Stimulated activated CD4-positive, alpha-beta T cell treated with anti-CD3 and anti-CD28 coated beads, TNF-alpha, amount 100 ng/mL, for 4 hours (primary cell): ENCODE data around the gene WNT7A.

Experiments used
- DNase-seq, 3 experiments: peaks; one replicate each; pipeline ENCODE4 v3.0.0-alpha.2; 2020; ENCODE audit warnings: low read depth in 3 of 3

Gene WNT7A

DNA sequence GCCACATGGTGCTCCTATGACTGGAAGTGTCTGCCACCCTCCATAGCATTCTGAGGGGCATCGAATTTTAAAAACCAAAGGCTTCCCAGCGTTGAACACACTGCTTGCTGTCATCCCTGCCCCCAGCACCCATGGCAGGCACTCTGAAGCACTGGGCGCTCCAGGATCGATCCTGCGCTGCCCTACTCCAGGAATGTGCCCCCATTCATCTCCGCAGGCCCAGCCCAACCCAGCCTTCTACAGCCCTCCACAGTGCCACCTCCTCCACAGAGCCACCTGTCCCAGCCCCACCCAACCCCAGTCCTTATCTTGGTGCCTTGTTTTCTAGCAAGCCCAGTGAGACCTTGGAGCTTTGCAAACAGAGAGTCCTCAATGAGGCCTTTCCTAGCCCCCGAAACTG is 52.2 kb downstream of the WNT7A start:
- DNase-seq: no peak

DNA sequence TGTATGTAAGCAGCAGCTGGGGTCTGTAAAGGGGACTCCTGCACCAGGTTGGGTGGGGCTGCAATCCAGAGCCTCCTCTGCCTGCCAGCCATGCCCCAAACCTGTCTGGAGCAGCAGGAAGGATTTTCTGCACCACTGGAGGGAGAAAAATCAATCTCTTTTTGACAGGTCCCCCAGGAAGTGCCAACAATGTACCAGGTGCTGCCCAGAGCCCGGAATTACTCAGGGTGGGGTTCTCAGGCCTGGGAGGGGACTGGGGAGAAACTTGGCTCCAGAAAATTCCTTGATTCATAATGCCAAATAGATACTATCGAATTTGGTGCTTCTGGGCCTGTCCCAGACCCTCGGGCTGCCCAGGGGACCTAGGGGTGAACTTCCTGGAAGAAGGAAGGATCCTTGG is 52.6 kb downstream of the WNT7A start:
- no peak for DNase-seq

- no peak for DNase-seq
These were observed 53.2 kb downstream of the WNT7A start for GRCh38 chr3:13826672-13827071.

- no peak for DNase-seq
These were observed 54.0 kb downstream of the WNT7A start for GRCh38 chr3:13825821-13826220.

GRCh38 chr3:13825311-13825579 is 54.6 kb downstream of the WNT7A start:
- DNase-seq: no peak

- no peak for DNase-seq
These were observed 55.2 kb downstream of the WNT7A start for GRCh38 chr3:13824521-13825310.

GRCh38 chr3:13823692-13824091 is 56.2 kb downstream of the WNT7A start:
- DNase-seq: no peak

DNA sequence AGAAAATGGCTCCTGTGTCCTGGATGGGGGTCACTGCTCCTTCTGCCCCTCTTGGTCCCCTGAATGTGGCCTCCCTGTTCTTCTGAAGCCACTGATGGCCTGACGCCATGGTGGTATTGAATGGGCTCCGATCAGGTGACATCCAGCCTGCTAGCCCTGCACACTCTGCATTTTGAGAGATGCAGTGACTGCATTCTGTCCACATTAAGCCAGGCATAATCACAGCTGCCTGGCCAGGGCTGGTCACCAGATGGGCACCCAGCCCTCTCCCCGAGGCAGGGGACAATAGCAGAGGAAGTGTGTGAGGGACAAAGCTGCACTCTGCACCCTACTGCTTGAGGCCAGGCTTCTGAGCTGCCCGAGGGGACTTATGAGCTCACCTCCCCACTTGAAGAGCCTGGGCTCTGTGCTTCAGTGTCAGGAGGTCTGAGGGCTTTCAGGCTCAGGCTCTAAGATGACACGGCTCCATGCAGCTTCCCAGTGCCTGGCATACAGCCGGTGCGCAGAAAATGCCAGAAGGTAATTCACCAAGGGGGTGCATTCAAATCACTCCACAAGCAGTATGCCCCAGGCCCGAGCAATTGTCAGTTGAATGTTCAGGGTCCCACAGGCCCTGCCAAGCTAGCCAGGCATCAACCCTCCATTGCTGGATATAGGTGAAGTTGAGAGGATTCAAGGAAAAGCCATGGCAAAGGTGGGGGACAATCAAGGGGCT is 56.8 kb downstream of the WNT7A start:
- DNase-seq: no peak

GRCh38 chr3:13822042-13822441 is 57.8 kb downstream of the WNT7A start:
- no peak for DNase-seq

DNA sequence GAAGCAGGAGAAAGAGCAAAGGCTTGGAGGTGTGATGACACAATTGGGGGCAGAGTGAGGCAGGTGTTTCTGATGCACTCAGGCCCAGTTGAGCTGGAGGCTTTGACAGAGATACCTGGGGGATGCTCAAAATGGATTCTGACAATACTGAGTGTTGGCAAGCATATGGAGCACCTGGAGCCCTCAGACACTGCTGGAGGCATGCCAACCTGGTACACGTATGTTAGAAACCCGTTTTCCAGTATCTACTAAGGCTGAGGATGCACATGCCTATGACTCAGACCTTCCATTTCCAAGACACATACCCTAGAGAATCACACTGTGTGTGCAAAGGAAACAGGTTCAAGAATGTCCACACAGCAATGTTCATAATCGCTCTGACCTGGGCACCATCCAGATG is 58.7 kb downstream of the WNT7A start:
- DNase-seq: no peak

DNA sequence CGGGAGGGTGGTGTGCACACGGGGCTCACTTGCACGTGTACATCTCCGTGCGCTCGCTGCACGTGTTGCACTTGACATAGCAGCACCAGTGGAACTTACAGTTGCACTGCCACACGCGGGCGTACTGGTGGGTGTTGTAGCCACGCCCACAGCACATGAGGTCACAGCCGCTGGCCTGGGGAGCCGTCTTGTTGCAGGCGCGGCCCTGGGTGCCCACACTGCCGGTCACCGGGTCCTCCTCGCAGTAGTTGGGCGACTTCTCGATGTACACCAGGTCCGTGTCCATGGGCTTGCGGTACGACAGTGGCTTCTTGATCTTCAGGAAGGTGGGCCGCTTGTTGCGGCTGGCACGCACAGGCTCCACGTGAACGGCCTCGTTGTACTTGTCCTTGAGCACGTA is 61.0 kb downstream of the WNT7A start:
- no peak for DNase-seq

DNA sequence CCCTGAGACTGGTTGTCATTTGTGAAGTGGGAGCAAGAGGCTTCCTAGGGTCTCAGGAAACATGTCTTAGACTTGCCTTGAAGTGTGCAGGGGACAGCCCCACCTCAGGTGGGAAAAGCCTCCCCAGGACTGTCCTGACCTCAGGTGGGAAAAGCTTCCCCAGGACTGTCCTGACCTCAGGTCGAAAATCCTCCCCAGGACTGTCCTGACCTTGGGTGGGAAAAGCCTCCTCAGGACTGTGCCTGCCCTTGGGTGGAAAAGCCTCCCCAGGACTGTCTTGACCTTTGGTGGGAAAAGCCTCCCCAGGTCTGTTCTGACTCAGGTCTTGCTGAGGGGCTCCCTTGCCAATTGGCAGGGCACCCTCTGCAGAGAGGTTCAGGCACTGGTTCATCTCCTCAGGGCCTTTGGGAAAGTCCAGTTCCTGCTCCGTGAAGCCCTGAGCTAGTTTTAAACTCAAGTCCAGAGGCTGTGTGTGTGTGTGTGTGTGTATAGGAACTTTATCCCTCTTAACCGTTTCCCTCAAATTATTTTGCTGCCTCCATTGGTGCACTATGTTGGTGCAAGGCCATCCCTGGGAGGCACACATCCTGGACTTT is 64.7 kb downstream of the WNT7A start:
- DNase-seq: no peak

- DNase-seq: no peak
These were observed 67.8 kb downstream of the WNT7A start for GRCh38 chr3:13812034-13812471.

- no peak for DNase-seq
These were observed 68.3 kb downstream of the WNT7A start for GRCh38 chr3:13811614-13812013.

DNA sequence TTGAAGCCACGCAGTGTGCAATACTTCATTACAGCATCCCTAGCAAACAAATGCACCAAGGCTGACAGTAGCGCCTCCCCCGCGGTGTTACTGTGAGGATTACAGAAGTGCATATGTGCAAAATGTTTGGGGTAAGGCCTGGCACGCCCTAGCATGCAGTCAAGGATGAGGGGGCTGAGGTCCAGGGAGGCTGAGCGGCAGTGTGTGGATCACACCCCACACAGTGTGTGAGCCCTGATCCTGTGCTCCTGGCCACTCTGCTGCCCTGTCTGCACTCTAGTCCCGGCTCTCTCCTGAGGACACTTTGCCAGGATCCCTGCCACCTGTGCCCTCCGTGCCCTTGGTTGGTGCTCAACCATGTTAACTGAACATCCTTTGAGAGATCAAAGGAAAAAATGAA is 71.3 kb downstream of the WNT7A start:
- no peak for DNase-seq

DNA sequence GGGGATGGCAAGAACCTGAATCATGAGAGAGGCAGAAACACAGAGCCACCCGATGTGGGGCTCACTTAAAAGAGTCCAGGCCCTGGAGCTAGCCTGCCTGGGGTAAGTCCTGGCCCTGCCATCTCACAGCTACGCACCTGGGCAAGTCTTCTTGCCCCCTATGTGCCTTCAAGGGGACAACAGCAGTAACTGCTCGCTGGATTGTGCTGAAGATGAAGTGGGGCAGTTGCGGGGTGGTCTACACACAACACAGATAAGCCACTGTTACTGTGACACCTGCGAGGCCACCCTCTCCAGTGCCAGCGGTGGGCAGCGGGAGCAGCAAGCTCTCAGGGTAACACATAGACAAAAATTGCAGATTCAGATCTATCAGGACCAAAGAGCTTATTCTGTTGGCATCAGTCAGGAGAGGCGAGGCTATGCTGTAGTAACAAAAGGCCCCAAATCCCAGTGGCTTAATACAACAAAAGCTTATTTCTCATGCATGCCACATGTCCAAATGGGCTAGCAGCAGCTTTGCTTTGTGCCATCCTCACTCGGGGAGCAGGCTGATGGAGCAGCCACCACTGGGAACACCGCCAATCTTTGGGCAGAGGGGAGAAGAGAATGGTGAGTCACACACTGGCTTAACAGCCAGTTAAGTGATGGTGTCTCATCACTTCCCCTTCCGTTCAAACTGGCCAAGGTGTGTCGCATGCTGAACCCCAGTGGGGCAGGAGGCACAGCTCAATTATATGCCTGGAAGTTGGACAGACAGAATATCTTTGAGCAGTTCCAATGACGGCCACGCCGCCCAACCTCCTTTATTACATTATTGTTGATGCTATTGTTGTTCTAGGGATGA is 78.3 kb downstream of the WNT7A start:
- no peak for DNase-seq

GRCh38 chr3:13800064-13800463 is 79.8 kb downstream of the WNT7A start:
- no peak for DNase-seq

DNA sequence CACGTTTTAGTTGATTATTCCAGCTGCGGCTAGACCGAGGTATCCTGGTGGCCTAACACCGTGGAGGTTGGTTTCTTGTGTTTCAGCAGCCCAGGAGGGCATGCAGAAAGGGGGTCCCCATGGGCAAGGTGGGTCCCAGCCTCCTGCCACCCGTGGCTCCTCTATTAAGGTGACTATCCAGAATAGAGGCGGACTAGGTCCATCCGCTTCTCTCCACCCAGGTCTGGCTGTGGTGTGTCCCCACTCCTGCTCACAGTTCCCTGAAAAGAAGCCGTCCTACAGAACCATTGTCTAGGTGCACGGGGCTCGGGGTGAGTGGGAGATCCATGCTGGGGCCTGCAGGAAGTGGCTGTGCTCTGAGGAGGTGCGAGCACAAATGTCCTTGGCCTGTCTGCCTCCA is 81.5 kb downstream of the WNT7A start:
- no peak for DNase-seq

DNA sequence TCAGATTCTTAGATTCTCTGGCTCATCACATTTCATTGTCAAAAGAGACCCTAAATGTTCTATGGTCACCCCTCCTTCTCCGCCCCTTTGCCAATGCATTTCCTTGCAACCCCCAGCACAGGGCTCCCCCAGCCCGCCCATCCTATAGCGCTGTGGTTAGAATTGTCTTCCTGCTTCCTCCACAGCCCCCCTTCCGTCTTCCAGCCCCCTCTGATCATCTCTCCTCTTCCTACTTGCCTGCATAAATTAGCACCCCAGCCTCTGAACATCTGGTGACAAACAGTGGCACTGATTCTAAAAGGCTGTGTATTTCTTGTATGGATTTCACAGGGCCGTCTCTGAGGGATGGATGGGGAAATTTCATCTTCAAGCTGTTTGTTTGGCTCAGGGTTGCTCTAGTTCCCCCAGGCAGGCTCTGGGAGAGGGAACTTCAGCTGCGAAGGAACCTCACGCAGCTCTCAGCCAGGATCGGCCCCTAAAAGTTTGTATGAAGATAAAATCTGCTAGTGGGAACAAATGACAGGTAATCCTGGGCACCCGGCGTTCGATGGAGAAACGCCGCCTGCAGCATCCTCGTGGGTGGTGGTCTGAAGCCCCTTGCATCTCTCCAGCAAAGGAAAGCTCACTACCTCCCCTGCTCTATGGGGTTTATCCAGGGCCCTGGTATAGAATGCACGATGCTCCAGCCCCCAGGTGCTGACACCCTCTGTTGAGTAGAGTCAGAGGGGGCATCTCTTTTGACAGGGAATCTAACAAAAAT is 83.0 kb downstream of the WNT7A start:
- no peak for DNase-seq

- no peak for DNase-seq
These were observed 84.1 kb downstream of the WNT7A start for GRCh38 chr3:13795816-13796215.

- DNase-seq: no peak
These were observed 85.5 kb downstream of the WNT7A start for GRCh38 chr3:13794322-13794721.

DNA sequence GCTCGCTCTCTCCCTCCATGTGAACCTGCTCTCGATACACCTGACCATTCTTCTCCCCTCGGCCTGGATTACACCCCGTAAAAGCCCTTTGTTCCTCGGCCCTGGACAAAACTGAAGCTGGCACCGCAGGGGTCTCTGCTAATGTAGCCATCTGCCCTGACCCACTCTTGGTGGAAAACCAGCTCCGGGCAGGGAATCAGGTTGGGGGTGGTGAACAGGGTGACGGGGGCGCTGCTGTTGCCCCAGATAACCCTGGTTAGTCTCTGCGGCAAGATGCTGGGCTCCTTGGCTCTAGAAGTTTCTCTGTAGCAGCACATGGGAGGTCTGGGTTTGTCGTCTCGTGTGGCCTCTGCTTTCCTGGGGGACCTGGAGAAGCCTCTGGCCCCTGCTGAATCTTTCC is 86.4 kb downstream of the WNT7A start:
- DNase-seq: no peak
